Upper lobe of left lung (tissue), 4 donors: ENCODE measurements around the gene VAV2.

Source experiments
- EP300 ChIP-seq, 4 donors: sonication (generic); formaldehyde crosslinking; IDR thresholded peaks; one replicate each; pipeline ENCODE4 v1.5.1; 2017; ENCODE audit warnings: antibody characterized with exemption in 4 of 4, control low read depth in 2 of 4
- POLR2A ChIP-seq, 4 donors: fragments of 450-650 bp; IDR thresholded peaks; one replicate each; pipeline ENCODE4 v1.5.1; 2016 to 2017; ENCODE audit warnings: antibody characterized with exemption in 4 of 4, mild to moderate bottlenecking in 2 of 4
- TF ChIP-seq, protein P1 (sequence below), 6 experiments: fragments of 450-650 bp in 4 of 6; fragments of 200-600 bp in 2 of 6; sonication (generic) in 2 of 6; IDR thresholded peaks; one replicate each; pipeline ENCODE4 v1.5.1; 2016 to 2019; ENCODE audit warnings: antibody characterized with exemption in 6 of 6

DNA sequence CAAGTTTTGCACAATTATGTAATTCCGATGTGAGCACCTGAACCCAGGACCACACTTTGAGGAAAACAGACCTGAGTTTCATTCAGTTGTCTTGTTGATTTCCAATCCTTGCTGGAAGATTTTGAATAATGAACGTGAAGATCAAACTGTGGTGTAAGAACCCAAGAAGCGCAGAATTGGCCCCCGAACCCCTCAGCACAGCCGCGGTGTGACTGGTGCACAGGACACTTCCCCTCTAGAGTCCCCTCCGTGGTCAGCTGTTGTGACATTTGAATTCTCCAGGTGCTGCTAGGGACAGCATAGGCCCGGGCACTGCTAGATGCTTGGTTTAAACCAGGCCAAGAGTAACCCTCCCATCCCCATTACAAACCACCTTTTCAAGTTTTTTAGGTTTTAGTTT lies 34.9 kb upstream of the VAV2 start:
- TF ChIP-seq EP300 (IDR thresholded peaks at IDR 0.05), result no peak
- TF ChIP-seq, protein P1, sequence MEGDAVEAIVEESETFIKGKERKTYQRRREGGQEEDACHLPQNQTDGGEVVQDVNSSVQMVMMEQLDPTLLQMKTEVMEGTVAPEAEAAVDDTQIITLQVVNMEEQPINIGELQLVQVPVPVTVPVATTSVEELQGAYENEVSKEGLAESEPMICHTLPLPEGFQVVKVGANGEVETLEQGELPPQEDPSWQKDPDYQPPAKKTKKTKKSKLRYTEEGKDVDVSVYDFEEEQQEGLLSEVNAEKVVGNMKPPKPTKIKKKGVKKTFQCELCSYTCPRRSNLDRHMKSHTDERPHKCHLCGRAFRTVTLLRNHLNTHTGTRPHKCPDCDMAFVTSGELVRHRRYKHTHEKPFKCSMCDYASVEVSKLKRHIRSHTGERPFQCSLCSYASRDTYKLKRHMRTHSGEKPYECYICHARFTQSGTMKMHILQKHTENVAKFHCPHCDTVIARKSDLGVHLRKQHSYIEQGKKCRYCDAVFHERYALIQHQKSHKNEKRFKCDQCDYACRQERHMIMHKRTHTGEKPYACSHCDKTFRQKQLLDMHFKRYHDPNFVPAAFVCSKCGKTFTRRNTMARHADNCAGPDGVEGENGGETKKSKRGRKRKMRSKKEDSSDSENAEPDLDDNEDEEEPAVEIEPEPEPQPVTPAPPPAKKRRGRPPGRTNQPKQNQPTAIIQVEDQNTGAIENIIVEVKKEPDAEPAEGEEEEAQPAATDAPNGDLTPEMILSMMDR (IDR thresholded peaks at IDR 0.05), result no peak
- TF ChIP-seq POLR2A (IDR thresholded peaks at IDR 0.05), result no peak
